GM19372 (cell line): ENCODE data around the gene ELAVL3.

ENCODE experiments used
- ATAC-seq: cut with Tn5 transposase; IDR thresholded peaks from one replicate; pipeline ENCODE4 v1.9.1; 2021; ENCODE audit warnings: mild to moderate bottlenecking, low read depth, moderate library complexity; ENCODE audit not compliant: unreplicated experiment

Gene ELAVL3

DNA sequence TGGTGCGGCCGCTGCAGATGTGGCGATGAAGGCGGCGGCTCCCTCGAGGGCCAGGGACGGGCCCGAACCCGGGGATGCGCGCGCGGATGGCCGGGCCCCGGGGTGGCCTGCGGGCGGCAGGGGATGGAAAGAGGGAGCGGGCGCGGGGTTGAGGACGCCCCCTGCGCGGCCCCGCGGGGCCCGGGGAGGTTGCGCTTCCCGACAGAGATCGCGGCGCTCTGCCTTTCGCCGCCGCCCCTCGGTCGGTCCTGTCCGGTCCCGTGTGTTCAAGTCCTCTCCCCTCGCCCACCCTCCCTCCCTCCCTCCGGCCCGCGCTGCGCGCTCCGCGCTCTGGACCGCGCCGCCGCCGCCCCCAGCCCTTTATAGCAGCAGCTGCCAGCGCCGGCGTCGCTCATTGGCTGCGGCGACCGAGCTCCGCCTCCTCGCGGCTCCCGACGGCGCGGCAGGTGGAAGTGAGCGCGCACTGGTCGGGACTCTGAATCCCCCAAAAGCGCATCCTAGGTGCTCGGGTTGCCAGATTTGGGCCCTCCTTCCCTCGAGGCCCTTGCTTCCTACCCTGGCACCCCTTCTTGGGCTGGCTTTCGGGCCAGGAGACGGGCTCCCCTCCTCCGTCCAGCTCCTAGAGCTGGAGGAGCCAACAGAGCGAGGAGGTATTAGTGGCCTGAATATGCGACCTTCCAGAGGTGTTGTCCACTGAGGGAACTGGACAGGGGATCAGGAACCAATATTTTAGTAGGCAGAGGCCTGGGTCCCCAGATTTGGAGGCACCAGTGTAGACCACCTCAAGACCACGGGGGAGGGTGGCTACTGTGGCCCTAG, at the start of gene ELAVL3:
Gene ELAVL3, minus strand, starts transcription at position 332 of the 819 bp plus-strand sequence. CDS start 438 bp downstream, outside the sequence.
- ATAC-seq = no peak

GRCh38 chr19:11530432-11530831, 49.6 kb upstream of the ELAVL3 start:
- no peak for ATAC-seq

DNA sequence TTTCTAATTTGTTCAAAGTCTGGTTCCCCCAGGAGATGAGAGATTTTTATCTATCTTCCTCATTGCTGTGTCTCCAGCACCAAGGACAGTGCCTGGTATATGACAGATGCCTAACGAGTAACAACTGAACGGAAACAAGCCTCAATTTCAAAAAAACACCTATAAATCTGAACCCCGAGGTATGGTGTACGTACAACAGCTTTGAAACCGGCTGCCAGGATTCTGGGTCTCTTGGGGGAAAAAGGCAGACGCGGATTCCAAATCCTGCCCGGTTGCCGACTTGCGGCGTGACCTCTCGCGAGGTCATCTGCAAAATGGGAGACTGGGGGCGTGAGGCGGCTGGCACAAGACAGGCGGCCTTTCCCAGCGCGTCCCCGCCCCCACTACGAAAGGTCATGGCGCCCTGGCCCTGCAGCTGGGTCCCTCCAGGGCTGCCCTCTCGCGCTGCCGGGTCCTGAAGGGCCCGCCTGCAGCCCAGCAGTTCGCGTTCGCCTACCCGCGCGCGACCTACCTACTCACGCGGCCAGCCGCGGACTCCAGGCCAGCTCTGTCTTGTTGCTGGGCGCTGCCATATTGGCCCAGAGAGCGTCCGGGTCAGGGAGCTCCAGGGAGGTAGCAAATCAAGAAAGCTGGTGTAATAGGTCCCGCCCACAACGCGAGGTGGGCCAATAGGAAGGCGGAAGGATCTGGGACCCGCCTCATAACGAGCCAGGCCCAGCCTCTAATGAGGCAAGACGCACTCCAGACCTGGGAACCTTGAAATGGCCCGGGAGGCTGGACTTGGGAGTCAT, 47.9 kb upstream of the ELAVL3 start, which contains the start of gene ECSIT:
Gene ECSIT, minus strand, starts transcription at position 584 of the 791 bp plus-strand sequence. CDS start 9,964 bp downstream, outside the sequence.
- peak; percentile 91 for ATAC-seq

DNA sequence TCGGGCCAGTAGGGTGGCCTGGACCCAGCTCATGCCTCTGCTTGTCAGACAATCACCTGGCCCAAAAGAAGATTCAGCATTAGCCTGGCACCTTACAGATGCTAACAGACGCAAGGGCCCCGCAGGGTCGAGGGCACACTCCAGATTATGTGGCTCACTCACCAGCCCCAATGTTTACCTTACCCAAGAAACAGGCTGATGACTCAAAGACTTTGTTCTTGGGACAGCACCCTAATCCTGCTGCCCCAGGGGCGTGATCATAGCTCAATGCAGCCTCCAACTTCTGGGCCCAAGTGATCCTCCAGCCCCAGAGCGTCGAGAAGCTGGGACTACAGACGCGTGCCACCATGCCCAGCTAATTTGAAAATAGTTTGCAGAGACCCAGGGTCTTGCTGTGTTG, 38.3 kb upstream of the ELAVL3 start:
- ATAC-seq = no peak

GRCh38 chr19:11513946-11514345, 33.1 kb upstream of the ELAVL3 start:
- ATAC-seq = no peak

DNA sequence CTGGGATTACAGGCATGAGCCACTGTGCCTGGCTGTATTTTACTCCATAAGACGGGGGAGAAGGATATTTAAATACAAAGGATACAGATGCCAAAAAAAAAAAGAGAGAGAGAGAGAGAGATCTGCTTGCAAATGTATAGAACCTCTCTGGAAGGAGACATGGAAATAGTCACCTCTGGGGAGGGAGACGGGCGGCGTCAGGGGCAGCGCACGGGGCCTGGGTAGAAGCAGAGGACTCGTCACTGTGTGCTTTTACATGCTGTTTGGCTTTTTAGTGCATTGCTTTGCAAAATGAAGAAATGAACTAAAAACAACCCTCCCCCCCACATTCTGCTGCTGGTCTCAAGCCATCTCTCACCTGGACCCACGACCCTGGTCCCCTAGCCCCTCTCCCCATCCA, 29.6 kb upstream of the ELAVL3 start:
- no peak for ATAC-seq

DNA sequence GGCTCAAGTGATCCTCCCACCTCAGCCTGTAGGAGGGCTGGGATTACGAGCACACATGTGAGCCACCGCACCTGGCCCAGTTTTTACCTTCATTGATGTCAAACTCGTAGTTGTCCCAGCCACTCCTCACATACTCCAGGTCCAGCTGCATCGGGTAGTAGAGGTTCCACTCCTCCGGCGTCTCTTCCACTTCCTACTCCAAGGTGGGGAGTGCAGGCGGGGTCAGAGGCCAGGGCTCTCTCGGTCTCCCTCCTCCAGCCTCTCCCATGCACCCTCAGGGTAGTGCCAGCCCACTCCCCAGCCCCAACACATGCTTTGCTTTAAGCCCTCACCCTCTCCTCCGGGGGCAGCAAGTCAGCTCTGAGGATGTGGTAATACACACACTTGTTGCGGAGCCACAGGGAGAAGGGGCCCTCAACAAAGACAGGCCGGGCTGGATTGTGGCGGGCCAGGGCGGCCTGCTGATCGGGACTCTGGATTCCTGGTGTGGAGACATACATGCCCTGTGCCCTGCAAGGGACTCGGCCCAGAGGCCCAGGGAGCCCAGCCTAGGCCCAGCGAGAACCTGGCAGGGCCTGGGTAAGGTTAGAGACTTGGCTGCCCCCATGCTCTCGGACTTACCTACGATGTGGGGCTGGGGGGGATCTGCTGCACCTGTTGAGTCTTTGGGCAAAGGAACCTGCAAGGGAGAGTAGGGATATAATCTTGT, 26.7 kb upstream of the ELAVL3 start:
- no peak for ATAC-seq

GRCh38 chr19:11506967-11507366, 26.1 kb upstream of the ELAVL3 start:
- no peak for ATAC-seq

GRCh38 chr19:11506101-11506555, 25.3 kb upstream of the ELAVL3 start:
- ATAC-seq = peak; percentile 16

DNA sequence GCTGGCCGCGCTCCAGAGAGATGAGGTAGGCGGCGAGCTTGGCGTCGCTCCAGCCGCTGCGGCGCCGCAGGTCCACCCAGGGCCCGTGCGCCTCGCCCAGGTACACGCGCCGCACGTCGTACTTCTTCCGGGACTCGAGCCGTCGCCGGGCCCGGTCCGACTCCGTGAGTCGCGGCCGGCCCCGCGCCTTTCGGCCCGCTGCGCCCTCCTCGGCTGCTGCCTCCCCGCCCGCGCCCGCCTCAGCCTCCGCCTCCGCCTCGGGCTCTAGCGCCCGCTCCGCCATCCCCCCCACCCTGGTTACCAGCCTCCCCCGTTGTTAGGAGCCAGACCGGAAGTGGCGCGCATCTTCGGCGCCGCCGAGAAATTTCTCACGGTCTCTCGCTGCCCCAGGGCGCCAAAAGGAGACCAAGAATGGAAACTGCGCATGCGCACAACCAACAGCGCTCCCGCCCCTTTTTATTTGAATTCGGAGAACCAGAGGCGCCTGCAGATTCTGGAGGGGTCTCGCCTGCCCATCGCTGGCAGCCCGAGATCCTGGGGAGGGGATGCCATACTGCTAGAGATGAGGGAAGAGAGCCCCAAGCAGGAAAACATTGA, 24.8 kb upstream of the ELAVL3 start, which contains the start of gene ZNF653:
Gene ZNF653, minus strand, starts transcription at position 336 of the 597 bp plus-strand sequence. Its CDS starts 53 bp downstream, at position 283.
- ATAC-seq = peak; percentile 60

DNA sequence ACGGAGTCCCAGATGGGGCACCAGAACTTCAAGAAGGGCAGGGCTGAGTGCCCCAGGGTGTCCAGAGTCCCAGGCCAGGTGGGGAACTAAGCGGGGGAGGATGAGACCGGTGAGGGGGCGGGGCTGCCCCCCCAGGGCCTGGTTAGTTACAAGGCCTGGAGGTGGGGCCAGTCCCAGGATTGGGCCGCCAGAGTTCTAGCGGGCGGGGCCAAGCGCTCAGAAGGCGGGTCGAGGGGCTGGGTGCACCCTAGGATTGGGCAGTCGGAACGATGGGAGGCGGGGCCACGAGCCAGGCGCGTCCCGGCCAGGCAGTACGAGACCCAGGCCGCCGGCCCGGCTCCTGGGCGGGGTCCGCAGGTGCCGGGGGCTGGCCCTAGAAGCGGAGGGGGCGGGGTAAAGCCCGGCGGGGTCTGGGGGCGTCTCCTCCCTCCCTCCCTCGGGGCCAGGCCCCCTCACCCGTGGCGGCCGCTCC, 24.2 kb upstream of the ELAVL3 start:
- ATAC-seq = peak; percentile 86

DNA sequence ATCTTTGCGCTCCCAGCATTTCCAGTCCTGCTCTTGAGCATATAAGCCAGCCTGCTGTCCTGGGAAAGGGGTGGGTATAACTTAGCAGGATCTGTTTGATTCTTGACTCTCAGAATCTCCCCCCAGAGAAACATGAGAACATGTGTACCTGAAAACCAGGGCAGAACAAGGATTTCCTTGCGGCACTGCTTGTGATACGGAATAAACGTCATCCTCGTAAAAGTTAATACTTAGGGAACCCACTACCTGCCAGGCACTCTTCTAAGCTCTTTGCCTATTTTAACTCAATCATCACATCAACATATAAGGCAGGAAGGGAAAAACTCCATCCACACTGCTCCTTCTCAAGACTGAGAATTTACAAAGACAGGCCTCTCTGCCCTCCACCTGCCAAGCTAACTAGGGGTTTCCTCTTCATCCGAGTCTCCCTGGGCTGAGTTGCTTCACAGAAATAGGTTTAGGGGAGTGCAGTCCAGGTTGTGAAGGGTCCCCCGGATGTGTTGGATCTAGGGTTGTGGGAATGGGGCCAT, 23.7 kb upstream of the ELAVL3 start:
- no peak for ATAC-seq

- no peak for ATAC-seq
Observed at GRCh38 chr19:11499890-11500420, 19.1 kb upstream of the ELAVL3 start.

- no peak for ATAC-seq
Observed at GRCh38 chr19:11499220-11499726, 18.4 kb upstream of the ELAVL3 start.

GRCh38 chr19:11496391-11497163, 15.7 kb upstream of the ELAVL3 start:
- ATAC-seq = no peak

DNA sequence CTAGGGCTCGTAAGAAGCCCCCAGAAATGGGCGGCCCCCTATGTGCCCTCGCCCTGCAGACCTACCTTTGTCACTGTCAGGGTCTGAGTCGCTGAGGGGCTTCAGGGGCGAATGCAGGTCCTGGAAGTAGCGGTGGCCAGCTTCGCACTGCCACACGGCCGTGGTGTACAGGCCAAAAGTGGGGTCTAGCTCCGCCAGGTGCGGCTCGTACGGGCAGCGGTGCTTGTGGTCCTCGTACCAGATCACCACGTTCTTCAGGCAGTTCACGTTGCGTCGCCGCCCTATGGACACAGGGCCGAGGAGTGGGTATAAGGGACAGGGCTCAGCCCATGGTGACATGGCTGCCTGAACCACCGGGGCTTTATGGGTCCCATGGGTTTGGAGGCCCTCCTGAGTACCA, 15.0 kb upstream of the ELAVL3 start:
- no peak for ATAC-seq

DNA sequence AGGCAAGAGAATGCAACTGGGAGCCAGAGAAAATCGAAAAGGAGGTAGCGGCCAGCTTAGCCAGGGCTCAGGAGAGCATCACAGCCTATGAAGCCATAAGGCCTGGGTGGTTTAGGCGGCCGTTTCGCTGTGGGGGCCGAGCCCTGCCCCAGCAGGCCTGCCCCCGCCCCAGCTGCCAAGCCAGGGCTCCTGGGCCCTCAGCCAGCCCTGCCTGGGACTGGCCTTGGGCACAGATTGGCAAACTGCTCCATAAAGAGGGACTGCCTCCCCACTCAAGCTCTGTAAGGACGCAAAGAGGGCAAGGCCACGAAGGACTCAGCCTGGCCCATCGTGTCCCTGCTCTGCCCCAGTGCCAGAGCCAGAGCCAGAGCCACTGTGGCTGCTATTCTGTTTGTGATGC, 14.6 kb upstream of the ELAVL3 start:
- ATAC-seq = no peak

- ATAC-seq = no peak
Observed at GRCh38 chr19:11494634-11495285, 13.9 kb upstream of the ELAVL3 start.
